AG04450 (cell line): ENCODE data around the gene ANKS1B. TPM values are rescaled to one million over a fixed set of nuclear protein-coding genes. Genes with fewer than 3 reads are reported as not detected.

Source experiments
- CTCF ChIA-PET: fragments of 300-600, 350-600 bp; formaldehyde crosslinking; extraction: SDS; loops from one replicate; lab custom pipeline; 2022; ENCODE audit warnings: antibody characterized with exemption, inconsistent platforms; lab: Charles Lee
- POLR2A ChIA-PET: fragments of 350-600 bp; formaldehyde crosslinking; extraction: SDS; loops from one replicate; lab custom pipeline; 2021; ENCODE audit warnings: antibody characterized with exemption, inconsistent platforms; lab: Yijun Ruan, JAX
- DNase-seq: peaks from one replicate; pipeline ENCODE4 v3.0.0-alpha.2; 2011; ENCODE audit warnings: low read depth, low spot score
- H3K27ac ChIP-seq: one replicate; pipeline ENCODE4 v1.5.1; 2012; ENCODE audit warnings: low read depth, low read length, control low read depth
- H3K27me3 ChIP-seq: one replicate; pipeline ENCODE4 v1.6.0; 2012; ENCODE audit warnings: low read length; ENCODE audit not compliant: control insufficient read depth, insufficient read depth
- H3K4me3 ChIP-seq: 2 replicates; pipeline ENCODE4 v1.5.1; 2011; ENCODE audit warnings: mild to moderate bottlenecking, low read depth, low read length, control low read depth
- H3K9me3 ChIP-seq: 2 replicates; pipeline ENCODE4 v1.5.1; 2012; ENCODE audit warnings: low read length; ENCODE audit not compliant: control insufficient read depth, insufficient read depth
- CTCF ChIP-seq: IDR thresholded peaks from 2 replicates; pipeline ENCODE4 v1.5.1; 2011; ENCODE audit warnings: low read depth, low read length, control low read depth, inconsistent platforms
- polyA plus RNA-seq: library from polyadenylated mRNA; depleted of rRNA; stranded (reverse); fragments of >200 nt; gene quantifications from 2 replicates; pipeline ENCODE4 v1.2.3, GENCODE V29; 2011

The ANKS1B gene
- polyA plus RNA-seq, 1 experiment, result 0.22 TPM

GRCh38 chr12:99054601-99055128, 930.1 kb downstream of the ANKS1B start:
- POLR2A ChIA-PET, result no interaction called here
- CTCF ChIA-PET, result interaction anchor here (0.5 to 6.1 kb wide), 4 partner anchors 11 to 1957 kb away, joined by 3 to 43 read pairs (median 4); no protein-coding TSS in a partner anchor
- no peak for TF ChIP-seq CTCF
- Histone ChIP-seq H3K27me3 (no peaks in the 10 kb centered on the region), H3K9me3 (no peaks in the 10 kb centered on the region; the same call in 1 of the 2 replicates), H3K4me3 (no peak overlapping the region), H3K27ac (no peak overlapping the region)
- no peak for DNase-seq

- POLR2A ChIA-PET, result no interaction called here
- TF ChIP-seq CTCF, result no peak
- Histone ChIP-seq H3K9me3 (no peaks in the 10 kb centered on the region; the same call in 1 of the 2 replicates), H3K4me3 (no peak overlapping the region), H3K27me3 (no peaks in the 10 kb centered on the region), H3K27ac (no peak overlapping the region)
- DNase-seq, result no peak
- CTCF ChIA-PET, result interaction anchor here (6.1 kb wide), 1 partner anchor 10 kb away, joined by 43 read pairs; no protein-coding TSS in a partner anchor
These were observed 930.9 kb downstream of the ANKS1B start for GRCh38 chr12:99053616-99054362.

GRCh38 chr12:99049774-99050173, 935.0 kb downstream of the ANKS1B start:
- no peak for DNase-seq
- CTCF ChIA-PET, result interaction anchor here (1.0 kb wide), 1 partner anchor 52 kb away, joined by 4 read pairs; no protein-coding TSS in a partner anchor
- Histone ChIP-seq H3K27ac (no peak overlapping the region), H3K9me3 (no peaks in the 10 kb centered on the region), H3K4me3 (no peak overlapping the region), H3K27me3 (no peaks in the 10 kb centered on the region)
- no peak for TF ChIP-seq CTCF
- POLR2A ChIA-PET, result no interaction called here

GRCh38 chr12:99045158-99045557, 939.6 kb downstream of the ANKS1B start:
- Histone ChIP-seq H3K27ac (no peak overlapping the region), H3K9me3 (no peaks in the 10 kb centered on the region), H3K4me3 (no peak overlapping the region), H3K27me3 (no peaks in the 10 kb centered on the region)
- CTCF ChIA-PET, result interaction anchor here (1.0 to 4.4 kb wide), 5 partner anchors 10 to 723 kb away, joined by 6 to 45 read pairs (median 33); no protein-coding TSS in a partner anchor
- POLR2A ChIA-PET, result no interaction called here
- TF ChIP-seq CTCF, result no peak
- DNase-seq, result no peak

GRCh38 chr12:99043319-99043914, 941.3 kb downstream of the ANKS1B start:
- POLR2A ChIA-PET, result no interaction called here
- no peak overlapping the region for H3K4me3 ChIP-seq
- peak; percentile 95 for TF ChIP-seq CTCF

More at GRCh38 chr12:99043319-99043914, 941.3 kb downstream of the ANKS1B start:
- H3K27me3 ChIP-seq, result no peaks in the 10 kb centered on the region
- peak; percentile 38 for DNase-seq
- H3K9me3 ChIP-seq, result no peaks in the 10 kb centered on the region
- CTCF ChIA-PET, result interaction anchor here (0.6 to 4.4 kb wide), 27 partner anchors 8 to 1761 kb away, joined by 3 to 45 read pairs (median 5); no protein-coding TSS in a partner anchor
- no peak overlapping the region for H3K27ac ChIP-seq
